Measurements from ENCODE around the gene KCNAB1. TPM values are rescaled to one million over a fixed set of nuclear protein-coding genes. Genes with fewer than 3 reads are reported as not detected.

Gene KCNAB1
- polyA plus RNA-seq, 1 donor (not counting 4 experiments of a cell fraction or from before 2014, with no cell fraction given), result 0.03 TPM

DNA sequence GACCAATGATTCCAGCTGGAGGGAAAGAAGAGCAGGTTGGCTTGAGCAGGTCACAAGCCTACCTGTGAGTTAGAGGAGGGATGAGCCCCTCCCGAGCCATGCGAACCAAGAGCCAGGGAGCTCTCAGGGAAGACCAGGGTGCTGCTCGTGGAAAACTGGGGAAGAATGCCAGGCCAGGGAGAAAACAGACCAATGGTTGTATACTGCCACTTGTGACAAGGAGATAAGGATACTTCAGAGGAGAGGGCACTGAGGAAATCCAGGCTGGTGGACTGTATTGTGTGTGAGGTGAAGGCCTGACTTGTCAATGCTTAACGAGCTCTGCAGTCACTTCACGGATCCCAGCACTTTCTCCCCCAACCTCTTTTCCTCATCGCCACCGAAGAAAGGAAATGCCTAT lies 256.9 kb downstream of the KCNAB1 start:
- Histone ChIP-seq H3K27ac (ENCODE audit: control insufficient read depth, insufficient read depth, low read length) (no peak overlapping the region), H4K20me1 (ENCODE audit: control insufficient read depth, extremely low read depth, insufficient read depth, low read length) (no peaks in the 10 kb centered on the region), H3K9ac (ENCODE audit: control insufficient read depth, extremely low read depth, insufficient read depth, low read length) (no peak overlapping the region), H3K79me2 (ENCODE audit: control insufficient read depth, insufficient read depth, low read length) (no peaks in the 10 kb centered on the region), H3K4me3 (ENCODE audit: control insufficient read depth in 2 of 3, extremely low read depth in 1 of 3, insufficient read depth in 2 of 3, low read depth in 1 of 3, low read length in 3 of 3) (no peak overlapping the region), H3K4me1 (ENCODE audit: control insufficient read depth, extremely low read depth, insufficient read depth, low read length) (no peaks in the 10 kb centered on the region), H3K4me2 (ENCODE audit: control insufficient read depth, extremely low read depth, insufficient read depth, low read depth, low read length) (no peak overlapping the region), H3K36me3 (ENCODE audit: control insufficient read depth in 2 of 2, extremely low read depth in 1 of 2, insufficient read depth in 2 of 2, low read length in 2 of 2) (no peaks in the 10 kb centered on the region), H3K9me1 (ENCODE audit: control insufficient read depth, extremely low read depth, insufficient read depth, low read length) (no peaks in the 10 kb centered on the region), H3K9me3 (ENCODE audit: control insufficient read depth, low read depth, low read length) (no peaks in the 10 kb centered on the region), H3K27me3 (ENCODE audit: control insufficient read depth, extremely low read depth, insufficient read depth, low read length) (peaks cover 3% of the 10 kb centered on the region), H2AFZ (ENCODE audit: control insufficient read depth, low read length) (no peak overlapping the region)
- TF ChIP-seq EZH2 (IDR thresholded peaks at IDR 0.05; ENCODE audit: low read length), result no peak
- TF ChIP-seq, protein P1, sequence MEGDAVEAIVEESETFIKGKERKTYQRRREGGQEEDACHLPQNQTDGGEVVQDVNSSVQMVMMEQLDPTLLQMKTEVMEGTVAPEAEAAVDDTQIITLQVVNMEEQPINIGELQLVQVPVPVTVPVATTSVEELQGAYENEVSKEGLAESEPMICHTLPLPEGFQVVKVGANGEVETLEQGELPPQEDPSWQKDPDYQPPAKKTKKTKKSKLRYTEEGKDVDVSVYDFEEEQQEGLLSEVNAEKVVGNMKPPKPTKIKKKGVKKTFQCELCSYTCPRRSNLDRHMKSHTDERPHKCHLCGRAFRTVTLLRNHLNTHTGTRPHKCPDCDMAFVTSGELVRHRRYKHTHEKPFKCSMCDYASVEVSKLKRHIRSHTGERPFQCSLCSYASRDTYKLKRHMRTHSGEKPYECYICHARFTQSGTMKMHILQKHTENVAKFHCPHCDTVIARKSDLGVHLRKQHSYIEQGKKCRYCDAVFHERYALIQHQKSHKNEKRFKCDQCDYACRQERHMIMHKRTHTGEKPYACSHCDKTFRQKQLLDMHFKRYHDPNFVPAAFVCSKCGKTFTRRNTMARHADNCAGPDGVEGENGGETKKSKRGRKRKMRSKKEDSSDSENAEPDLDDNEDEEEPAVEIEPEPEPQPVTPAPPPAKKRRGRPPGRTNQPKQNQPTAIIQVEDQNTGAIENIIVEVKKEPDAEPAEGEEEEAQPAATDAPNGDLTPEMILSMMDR (optimal IDR thresholded peaks at IDR 0.05 in 1 of 3, IDR thresholded peaks at IDR 0.05 in 1 of 3, conservative IDR thresholded peaks at IDR 0.05 in 1 of 3; ENCODE audit: extremely low read depth in 1 of 3, insufficient read depth in 2 of 3, low read length in 3 of 3), result no peak
- dilution Hi-C loops (cut with MboI; ENCODE audit: extremely low pct_ligation_motif_present, low sequenced_read_pairs), result no loop called here
- DNase-seq (ENCODE audit: low read depth, low spot score) (no peak), FAIRE-seq (no peak)

DNA sequence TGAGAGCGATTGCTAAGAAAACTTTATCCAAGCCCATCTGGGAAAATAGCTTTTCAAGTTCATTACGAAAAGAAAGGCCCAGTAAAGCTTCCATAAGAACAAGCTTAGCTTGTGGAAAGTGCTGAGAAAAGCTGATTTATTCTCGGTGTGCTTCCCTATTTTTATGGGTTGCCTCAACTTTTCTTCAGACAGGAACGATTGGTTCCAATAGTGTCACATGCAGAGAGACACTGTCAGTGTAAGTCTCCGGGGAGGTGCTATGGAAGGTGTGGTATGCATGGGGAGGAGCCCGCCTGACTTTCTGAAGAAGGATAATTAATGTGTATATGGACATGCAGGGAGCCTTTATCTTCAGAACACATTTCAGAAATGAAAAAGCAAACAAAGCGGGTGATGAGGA lies 257.3 kb downstream of the KCNAB1 start:
- dilution Hi-C loops (cut with MboI; ENCODE audit: extremely low pct_ligation_motif_present, low sequenced_read_pairs), result no loop called here
- DNase-seq (ENCODE audit: low read depth, low spot score) (no peak), FAIRE-seq (no peak)
- H3K9me3 ChIP-seq (ENCODE audit: control insufficient read depth, low read depth, low read length), result no peaks in the 10 kb centered on the region
- H3K79me2 ChIP-seq (ENCODE audit: control insufficient read depth, insufficient read depth, low read length), result no peaks in the 10 kb centered on the region
- H3K4me1 ChIP-seq (ENCODE audit: control insufficient read depth, extremely low read depth, insufficient read depth, low read length), result no peaks in the 10 kb centered on the region
- no peaks in the 10 kb centered on the region for H3K36me3 ChIP-seq (ENCODE audit: control insufficient read depth in 2 of 2, extremely low read depth in 1 of 2, insufficient read depth in 2 of 2, low read length in 2 of 2)
- no peak overlapping the region for H3K4me2 ChIP-seq (ENCODE audit: control insufficient read depth, extremely low read depth, insufficient read depth, low read depth, low read length)
- no peaks in the 10 kb centered on the region for H4K20me1 ChIP-seq (ENCODE audit: control insufficient read depth, extremely low read depth, insufficient read depth, low read length)
- no peak overlapping the region for H2AFZ ChIP-seq (ENCODE audit: control insufficient read depth, low read length)
- H3K9me1 ChIP-seq (ENCODE audit: control insufficient read depth, extremely low read depth, insufficient read depth, low read length), result no peaks in the 10 kb centered on the region
- H3K4me3 ChIP-seq (ENCODE audit: control insufficient read depth in 2 of 3, extremely low read depth in 1 of 3, insufficient read depth in 2 of 3, low read depth in 1 of 3, low read length in 3 of 3), result no peak overlapping the region
- no peak for TF ChIP-seq EZH2 (IDR thresholded peaks at IDR 0.05; ENCODE audit: low read length)
- TF ChIP-seq, protein P1 (optimal IDR thresholded peaks at IDR 0.05 in 1 of 3, IDR thresholded peaks at IDR 0.05 in 1 of 3, conservative IDR thresholded peaks at IDR 0.05 in 1 of 3; ENCODE audit: extremely low read depth in 1 of 3, insufficient read depth in 2 of 3, low read length in 3 of 3), result no peak
- no peak overlapping the region for H3K27ac ChIP-seq (ENCODE audit: control insufficient read depth, insufficient read depth, low read length)
- peaks cover 3% of the 10 kb centered on the region for H3K27me3 ChIP-seq (ENCODE audit: control insufficient read depth, extremely low read depth, insufficient read depth, low read length)
- H3K9ac ChIP-seq (ENCODE audit: control insufficient read depth, extremely low read depth, insufficient read depth, low read length), result no peak overlapping the region

Measured in keratinocyte (primary cell).